HG02571 (cell line): ENCODE data around the gene HOXA13.

Experiments
- ATAC-seq: cut with Tn5 transposase; IDR thresholded peaks from one replicate; pipeline ENCODE4 v1.9.1; 2021; ENCODE audit warnings: mild to moderate bottlenecking, moderate library complexity; ENCODE audit not compliant: unreplicated experiment

The HOXA13 gene

GRCh38 chr7:27160546-27161213, 39.2 kb downstream of the HOXA13 start:
- no peak for ATAC-seq

GRCh38 chr7:27160145-27160545, 39.7 kb downstream of the HOXA13 start:
- ATAC-seq, result no peak

- ATAC-seq, result no peak
Measured at GRCh38 chr7:27159266-27160144, 40.4 kb downstream of the HOXA13 start.

DNA sequence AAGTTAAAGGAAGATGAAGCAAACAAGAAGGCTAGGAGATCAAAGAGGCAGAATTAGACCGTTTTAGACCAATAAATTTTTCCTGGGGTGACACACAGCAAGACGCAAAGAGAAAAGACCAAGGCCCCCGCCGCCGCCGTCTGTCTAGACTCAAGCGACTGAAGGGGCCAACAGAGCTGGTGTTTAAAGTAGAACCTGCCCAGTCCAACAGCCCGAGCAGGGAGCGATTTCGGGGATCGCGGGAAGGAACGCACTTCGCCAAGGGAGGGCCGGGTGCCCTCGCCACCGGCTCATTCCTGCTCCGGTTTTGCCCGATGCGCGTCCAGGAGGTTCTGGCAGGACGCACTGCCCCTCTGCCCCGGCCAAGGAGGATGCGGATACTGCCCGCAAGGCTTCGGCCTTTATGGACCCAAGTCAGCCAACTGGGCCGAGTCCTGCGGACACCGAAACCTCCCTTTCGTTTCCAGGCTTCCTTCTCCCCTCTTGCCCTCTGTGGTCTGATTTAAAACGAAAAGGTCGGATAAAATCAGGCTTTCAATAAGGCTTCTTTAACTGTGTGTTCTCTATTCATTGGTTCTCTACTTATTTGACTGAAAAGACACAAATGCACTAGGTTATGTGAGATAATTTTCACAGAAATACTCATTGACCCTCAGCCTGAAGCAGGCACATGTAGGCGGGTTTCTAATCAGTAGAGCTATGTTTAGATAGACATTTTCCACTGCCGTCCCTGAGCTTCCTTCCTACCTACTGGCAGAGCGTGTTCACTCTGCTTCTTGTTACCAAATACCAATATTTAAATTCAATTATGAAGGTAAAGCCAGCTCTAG, 41.2 kb downstream of the HOXA13 start:
- ATAC-seq, result no peak

- no peak for ATAC-seq
Measured at GRCh38 chr7:27157702-27158431, 42.0 kb downstream of the HOXA13 start.

DNA sequence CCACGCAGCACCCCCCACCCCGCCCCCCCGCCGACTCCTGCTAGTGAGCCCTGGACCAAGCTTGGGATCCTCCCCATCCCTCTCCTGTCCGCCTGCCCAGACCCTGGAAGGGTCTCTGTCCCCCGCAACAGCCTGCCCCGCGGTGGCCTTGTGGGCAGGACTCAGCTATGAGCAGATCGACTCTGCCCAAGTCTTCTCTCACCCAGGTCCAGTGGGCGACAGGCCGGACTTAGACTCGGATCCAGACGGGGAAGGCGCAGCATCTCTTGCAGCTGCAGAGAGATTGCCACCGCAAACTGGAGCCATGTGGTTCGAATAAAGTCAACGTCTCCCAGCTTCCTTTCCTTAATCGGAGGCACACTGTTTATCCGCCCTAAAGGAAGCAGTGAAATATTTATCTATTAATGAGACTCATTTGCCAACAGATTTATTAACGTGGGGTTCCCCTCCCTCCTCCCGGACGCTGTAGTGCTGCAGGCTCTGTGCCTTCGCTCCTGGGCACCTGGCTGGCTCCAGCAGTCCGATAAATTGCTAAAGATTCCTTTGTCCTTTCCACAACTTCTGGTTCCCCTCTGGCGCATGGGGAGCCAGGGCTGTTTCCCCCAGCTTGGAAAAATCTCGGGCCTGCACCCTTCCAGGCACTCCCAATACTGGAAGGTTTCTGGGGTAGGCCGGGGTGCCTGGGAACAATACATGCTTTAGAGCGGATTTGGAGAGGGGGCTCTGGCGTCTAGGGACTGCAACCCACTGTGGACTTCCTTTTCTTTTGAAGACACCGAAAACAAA, 42.8 kb downstream of the HOXA13 start:
- no peak for ATAC-seq

DNA sequence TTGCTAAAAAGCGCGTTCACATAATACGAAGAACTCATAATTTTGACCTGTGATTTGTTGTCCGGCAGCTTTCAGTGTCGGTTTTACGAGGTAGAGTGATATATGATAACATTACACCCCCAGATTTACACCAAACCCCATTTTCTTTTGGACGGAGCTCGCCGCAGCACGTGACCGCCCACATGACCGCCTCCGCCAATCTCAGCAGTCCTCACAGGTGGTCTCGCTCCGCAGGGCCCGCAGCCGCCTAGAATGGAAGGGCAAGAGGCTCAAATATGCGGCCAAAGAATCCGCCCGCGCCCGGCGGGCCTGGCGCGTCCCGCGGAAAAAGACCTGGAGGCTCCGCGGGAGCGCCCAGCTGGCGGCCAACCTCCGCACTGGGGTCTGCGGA, 43.4 kb downstream of the HOXA13 start, which contains the start of gene HOXA7:
HOXA7 (minus strand) TSS at position 168 of the 391 bp plus-strand sequence; CDS start at position 38, 130 bp downstream.
- no peak for ATAC-seq

GRCh38 chr7:27155816-27156507, 43.9 kb downstream of the HOXA13 start:
- no peak for ATAC-seq

DNA sequence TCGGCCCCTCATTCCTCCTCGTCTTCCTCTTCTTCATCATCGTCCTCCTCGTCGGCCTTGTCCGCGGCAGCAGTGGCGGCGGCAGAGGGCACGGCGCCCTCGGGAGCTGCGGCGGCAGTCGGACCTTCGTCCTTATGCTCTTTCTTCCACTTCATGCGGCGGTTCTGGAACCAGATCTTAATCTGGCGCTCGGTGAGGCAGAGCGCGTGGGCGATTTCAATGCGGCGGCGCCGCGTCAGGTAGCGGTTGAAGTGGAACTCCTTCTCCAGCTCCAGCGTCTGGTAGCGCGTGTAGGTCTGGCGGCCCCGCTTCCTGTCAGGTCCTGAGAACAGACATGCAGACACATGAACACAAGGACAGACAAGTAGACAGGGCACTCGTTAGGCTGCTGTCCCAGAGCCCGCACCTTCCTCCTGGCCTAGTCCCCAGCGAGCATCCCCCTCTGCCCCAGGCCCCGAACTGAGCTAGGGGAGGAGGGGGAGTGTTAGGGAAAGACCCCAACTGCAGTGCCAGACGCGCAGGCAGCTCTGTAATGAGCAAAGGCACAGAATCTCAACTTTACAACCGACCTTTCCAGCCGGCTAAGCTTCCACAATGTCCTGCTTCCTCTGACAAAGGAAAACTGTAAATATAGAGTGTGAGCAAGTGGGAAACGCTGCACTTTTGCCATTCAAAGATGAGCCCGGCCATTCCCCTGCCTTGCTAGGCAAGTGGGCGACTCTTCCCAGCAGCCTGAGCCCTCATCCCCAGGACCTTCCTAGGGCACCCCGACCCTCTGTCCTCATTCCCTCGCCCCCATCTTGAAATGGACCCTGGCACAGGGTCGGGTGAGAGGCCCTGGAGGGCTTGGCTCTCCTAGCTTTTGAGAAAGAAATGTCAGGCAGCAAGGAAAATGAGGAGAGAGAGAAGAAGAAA, 44.7 kb downstream of the HOXA13 start:
- ATAC-seq, result no peak

DNA sequence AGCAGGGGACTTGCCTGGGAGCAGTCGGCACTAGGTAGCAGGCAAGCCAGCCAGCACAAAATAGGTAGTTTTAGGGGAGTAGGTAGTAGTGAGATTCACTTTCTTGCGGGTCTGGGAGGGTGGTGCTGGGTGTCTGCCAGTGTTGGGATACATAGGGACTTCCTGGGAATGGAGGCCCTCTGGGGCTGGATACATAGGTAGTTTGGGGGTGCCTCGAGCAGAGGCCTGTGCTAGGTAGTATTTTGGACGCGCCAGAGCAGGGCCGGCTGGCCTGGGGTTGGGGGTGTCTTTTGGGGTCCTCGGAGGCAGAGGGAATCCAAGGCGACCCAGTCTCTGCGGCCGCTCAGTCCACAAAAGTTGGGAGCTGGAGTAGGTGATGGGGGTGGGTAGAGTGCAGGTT, 45.5 kb downstream of the HOXA13 start:
- no peak for ATAC-seq

DNA sequence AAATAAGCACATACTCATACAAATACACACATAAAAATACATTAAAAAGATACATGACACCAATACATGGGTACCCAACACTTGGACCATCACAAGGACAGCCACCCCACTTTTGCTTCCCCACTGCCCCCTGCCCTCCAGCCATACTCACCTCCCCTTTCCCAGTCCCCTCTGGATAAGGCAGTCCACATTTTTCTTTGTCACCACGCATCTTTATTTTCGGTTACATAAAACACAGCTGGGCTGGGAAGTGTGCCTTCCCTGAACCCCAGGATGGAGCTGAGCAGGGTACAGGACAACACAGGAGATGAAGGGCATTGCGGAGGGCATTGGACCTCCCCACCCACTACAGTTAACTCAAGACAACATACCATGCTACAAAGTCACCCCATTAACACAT, 46.4 kb downstream of the HOXA13 start:
- ATAC-seq, result no peak

GRCh38 chr7:27152816-27153442, 47.0 kb downstream of the HOXA13 start:
- ATAC-seq, result no peak

- ATAC-seq, result no peak
Measured at GRCh38 chr7:27151931-27152815, 47.7 kb downstream of the HOXA13 start, which contains the start of gene HOXA3. TSS of gene HOXA3 (minus strand) at chr7:27152583. CDS start at chr7:27110640, 41,943 bp downstream.

GRCh38 chr7:27151341-27151930, 48.5 kb downstream of the HOXA13 start:
- ATAC-seq, result no peak

DNA sequence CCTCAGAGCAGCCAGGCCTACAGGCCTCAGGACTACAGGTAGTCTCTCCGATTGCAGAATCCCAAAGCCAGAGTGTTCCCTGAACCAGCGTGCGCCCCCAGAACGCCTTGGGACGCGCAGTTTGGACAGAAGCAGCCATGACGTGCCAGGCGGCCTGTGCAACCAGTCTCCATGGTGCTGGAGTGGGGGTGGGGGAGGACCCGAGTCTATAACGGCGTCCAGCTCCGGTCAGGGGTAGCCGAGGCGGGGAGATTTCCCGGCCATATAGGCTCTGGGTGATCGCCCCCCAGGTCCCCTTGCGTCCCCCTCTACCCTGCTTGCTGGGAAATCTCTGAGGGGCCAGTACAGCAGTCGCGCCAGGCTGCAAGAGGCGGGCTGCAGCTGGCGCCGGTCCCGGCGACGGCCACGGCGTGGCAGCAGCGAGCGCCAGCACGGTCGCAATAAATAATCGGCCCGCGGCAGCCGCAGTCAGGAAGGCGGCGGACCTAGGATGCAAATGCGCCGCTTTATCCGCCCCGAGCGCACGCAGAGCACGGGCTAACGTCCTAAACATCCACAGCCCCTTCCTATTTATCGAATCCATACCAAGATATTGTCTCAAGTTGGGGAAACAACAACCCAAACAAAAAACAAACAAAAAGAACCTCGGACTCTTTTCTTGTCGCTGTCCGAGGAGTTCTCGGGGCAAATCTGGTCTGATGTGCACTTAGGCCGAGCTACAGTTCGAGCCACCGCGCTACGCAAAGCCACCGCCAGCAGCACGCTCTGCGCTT, 49.1 kb downstream of the HOXA13 start:
- ATAC-seq, result peak; percentile 87
